Measurements from ENCODE around the gene ASB2.

The ASB2 gene

DNA sequence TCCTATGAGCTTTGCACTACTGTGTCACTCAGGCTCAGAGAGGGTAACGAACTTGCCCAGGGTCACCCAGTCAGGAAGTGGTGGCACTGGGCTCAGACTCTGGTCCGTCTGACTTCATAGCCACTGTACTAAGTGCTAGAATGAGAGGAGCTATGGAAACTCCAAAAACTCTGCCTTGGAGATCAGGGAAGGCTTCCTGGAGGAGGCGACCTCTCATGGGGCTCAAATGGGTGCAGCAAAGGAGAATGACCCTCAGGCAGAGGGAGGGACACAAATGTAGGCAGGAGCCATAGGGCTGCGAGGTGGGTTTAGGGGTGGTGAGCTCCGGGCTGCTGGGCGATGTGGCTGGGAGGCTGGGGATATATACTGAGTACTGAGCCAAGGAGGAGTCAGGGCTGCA, 23.9 kb upstream of the ASB2 start:
- no peak for DNase-seq (ENCODE audit: low read depth, low spot score)

DNA sequence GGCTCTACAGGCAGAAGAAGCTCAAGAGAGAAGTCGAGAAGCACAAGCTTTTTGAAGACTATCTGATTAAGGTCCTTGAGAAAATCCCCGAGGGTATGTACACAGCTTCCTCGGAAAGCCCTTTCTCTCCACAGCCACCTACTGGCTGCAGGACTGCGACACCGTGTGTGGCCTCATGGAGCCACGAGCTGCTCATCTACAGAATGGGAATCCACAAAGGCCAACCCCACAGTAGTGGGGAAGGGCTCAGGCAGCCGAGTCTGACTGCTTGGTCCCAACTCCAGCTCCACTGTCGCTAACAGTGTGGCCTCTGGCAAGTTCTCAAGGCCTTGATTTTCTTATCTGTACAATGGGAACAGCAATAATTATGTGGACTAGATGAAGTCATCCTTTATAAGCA, 23.2 kb upstream of the ASB2 start:
- DNase-seq (ENCODE audit: low read depth, low spot score): no peak

DNA sequence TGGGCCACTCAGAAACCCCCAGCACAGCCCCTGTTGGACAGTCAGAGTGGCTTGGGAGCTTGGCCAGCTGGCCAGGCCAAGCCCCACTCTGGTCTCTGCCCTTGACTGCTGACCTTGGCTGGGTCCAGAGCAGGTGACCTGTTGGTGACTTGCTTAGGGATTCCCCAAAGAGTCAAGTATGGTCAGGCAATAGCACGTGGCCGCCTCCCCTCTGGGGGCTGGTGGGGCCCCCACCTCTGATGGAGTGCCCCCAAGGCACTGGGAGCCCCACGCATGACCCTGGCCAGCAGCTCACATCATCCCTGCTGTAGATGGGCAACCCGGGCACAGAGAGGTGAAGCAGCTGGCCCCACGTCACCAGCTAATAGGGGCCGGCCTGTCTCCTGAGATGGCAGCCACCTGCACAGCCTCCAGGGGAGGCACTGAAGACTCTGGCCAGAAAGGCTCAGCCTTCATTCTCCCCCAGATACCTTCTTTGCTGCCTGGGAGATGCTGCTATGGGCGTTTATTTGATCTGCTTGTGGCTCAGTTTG, 22.6 kb upstream of the ASB2 start:
- no peak for DNase-seq (ENCODE audit: low read depth, low spot score)

DNA sequence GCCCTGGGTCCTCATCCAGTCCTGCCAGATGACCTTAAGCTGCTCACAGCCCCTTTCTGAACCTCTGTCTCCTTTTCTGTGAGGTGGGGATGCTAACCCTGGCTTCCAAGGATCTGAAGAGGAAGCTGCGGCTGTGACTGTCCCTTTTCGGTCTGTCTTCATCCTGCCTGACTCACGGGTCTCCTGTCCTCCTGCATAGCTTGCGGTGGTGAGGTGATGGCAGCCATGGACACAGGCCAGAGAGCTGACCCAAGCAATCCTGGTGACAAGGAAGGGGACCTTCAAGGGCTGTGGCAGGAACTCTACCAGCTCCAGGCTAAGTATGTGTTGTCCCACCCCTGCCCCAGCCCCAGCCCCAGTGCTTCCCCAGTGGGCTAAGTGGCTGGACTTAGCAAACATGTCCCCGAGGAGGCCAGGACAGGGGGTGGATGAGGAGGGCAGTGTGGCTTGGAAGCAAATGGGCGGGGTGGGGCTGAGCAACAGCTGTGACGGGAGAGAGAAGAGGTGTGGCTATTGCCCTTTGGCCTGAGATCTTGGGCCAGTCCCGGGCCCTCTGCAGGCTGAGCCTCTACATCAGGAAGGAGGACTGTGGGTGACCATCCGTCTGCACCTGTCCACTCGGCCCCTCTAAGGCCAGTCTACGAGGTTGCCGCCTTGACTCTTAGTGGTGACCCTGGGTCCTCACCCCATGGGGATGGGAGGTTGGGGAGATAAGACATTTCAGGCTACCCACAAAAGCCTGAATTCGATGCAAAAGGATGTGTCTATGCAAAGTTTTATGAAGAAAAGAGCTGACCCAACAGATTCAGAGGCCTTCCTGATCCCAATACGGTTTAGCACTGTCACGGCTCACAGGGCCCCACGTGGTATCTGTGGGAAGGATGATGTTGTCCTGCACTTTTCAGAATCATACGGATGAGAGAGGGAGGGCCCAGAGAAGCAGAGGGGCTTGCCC, 21.8 kb upstream of the ASB2 start:
- DNase-seq (ENCODE audit: low read depth, low spot score): no peak

DNA sequence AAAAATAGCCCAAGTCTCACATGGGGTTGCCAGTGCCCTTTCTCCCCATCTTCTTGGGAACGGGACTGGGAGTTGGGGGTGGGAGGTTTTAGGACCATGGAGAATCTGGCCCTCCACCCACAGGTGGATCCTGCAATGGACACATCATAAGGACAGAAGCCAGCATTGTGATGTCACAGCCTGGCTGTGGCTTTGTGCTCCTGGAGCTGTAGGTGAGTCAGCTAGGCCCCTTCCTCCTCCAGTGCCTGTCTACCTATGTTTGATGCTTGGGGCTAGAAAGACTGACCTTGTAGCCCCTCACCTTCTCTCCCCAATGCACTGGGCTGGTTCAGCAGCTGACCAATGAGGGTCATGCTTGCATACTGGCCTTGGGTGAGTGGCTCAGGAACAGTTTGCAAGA, 20.7 kb upstream of the ASB2 start, which contains the start of gene CCDC197:
CCDC197 (plus strand) TSS at position 220 of the 400 bp plus-strand sequence. CDS start 831 bp downstream, outside the sequence.
- DNase-seq (ENCODE audit: low read depth, low spot score): no peak

DNA sequence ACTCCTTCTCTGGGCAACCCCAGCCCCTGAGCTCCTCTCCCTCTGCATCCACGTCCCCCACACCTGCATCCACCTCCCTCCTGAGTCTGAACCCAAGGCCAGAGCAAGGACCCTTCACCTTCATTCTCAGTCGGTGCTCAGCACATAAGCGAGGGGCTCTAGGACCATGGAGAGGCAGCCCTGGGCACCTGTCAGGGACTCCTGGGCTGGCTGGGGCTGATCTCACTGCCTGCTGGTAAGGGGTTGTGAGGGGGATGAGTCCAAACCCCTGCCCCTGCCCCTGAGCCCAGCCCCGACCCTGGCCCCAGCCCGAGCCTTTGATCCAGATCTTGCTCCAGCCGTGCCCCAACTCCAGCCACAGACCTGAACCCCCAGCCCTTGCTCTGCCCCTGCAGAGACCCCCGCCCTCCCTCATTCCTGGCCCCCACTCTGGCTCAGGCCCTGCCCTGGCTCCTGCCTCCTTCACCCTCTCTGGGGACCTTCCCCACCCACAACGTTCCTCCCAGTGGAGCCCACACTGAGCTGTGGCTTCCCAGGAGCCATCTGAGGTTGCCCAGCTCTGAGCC, 19.8 kb upstream of the ASB2 start:
- no peak for DNase-seq (ENCODE audit: low read depth, low spot score)

DNA sequence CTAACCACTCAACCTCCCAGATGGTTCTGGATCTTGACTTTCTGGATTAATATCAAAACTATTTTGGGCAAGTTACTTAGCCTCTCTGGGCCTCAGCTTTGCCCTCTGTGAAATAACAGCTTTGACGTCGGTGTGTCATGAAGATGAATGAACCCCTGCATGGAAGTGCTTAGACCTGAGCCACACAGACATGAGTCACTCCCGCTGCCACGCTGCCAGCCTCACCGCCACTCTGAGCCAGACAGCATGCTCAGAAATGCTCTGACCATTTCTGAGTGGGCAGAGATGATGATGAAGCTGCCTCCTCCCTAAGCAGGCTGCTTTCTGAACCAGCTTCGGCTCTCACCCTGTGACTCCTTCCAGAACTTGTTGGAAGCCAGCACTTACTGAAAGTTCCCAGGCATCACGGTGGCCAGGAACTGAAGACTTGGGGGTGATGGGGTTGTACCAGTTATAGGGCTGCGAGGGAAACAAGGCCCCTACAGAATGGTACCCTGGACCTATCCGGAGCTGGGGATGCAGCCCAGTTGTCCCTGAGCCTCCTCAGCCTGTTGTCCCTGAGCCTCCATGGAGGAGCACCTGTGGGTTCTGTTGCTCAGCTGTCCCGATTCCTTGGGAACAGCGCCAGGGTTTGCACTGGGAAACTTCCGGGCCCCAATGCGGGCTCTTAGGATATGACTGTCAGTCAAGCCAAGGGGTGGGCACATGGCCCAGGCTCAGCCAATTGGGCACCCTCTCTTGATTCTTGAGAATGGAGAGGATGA, 18.7 kb upstream of the ASB2 start:
- no peak for DNase-seq (ENCODE audit: low read depth, low spot score)

DNA sequence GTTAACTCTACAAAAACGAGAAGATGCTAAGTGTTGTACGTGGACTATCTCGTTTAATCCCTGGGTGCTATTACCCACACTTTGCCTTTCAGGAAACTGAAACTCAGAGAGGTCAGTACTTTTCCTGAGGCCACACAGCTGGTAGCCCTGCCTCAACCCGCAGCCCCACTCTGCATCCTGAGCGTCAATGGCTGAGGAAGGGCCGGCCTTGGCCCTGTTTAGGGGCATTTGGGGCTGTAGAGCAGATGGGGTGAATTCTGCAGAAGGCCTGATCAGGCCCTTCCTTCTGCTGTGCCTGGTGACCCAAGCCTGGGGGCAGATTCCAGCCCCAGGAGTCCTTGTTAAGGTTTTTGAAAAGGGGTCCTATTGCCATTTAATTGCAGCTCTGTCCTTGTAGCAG, 17.0 kb upstream of the ASB2 start:
- DNase-seq (ENCODE audit: low read depth, low spot score): no peak

DNA sequence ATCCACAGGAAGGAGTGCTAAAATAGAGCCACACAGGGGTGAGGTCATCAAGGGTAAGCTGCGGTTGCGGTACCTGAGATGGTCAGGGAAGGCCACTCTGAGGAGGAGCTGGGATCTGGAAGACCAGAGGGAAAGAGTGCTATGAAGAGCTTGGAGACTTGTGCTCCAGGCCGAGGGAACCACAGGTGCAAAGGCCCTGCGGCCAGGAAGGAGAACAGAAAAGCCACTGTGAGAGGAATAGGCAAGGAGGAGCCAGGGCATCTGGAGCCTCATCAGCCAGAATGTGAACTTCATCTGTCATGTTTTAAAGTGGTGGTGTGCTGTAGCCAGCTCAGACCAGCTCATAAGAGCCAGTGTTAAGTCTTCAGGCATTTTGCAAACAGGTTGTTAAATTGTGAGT, 15.3 kb upstream of the ASB2 start:
- no peak for DNase-seq (ENCODE audit: low read depth, low spot score)

DNA sequence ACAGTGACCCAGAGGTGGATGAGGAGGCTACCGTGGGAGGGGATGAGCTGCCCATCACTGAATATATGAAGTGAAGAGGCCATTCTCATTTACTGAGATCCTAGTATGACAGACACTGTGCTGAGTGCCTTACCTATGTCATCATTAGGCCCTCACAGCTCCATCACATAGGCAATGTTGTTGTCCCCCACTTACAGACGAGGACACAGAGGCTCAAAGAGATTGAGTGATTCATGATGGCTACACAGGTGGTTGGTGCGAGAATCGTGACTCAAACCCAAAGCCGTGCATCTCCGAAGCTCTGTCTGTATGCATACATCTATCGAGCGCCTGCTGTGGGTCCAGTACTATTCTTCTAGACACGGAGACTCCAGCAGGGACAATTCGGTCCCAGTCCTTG, 14.8 kb upstream of the ASB2 start:
- DNase-seq (ENCODE audit: low read depth, low spot score): no peak

DNA sequence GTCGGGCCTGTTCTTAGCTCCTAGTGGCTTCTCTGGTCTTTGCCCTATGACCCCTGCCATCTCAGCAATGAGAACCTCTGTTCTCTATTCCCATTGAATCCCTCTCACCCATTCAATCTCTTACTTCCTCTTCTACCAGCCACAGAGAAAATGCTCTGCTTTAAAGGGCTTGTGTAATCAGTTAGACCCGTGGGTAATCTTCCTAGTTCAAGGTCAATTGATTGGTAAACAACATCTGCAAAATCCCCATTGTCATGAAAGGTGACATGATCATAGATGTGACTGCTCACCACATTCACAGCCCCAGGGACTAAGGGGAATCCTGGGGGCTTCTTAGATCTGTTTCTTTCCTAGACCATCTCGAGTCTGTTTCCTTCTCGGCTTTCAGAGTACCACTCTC, 13.6 kb upstream of the ASB2 start:
- no peak for DNase-seq (ENCODE audit: low read depth, low spot score)

DNA sequence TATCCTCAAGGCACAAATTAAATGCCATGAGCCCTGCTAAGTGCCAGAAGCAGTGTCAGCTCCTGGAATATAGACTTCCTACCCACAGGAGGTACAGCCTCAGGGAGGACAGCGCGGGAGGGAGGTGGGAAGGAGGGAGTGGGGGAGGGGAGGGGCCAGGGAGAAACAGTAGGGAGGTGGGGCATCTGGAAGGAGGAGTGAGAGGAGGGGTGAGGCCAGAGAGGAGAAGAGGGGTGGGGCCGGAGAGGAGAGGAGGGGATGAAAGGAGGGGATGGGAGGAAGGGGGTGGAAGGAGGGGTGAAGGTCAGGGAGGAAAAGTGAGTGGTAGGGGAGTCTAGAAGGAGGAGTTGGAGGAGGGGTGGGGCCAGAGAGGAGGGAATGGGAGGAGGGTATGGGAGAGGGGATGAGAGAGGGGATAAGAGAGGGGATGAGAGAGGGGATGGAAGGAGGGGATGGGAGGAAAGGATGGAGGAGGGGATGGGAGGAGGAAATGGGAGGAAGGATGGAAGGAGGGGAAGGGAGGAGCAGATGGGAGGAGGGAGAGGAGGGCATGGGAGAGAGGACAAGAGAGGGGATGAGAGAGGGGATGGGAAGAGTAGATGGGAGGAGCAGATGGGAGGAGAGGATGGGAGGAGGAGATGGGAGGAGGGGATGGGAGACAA, 11.6 kb upstream of the ASB2 start:
- DNase-seq (ENCODE audit: low read depth, low spot score): no peak

DNA sequence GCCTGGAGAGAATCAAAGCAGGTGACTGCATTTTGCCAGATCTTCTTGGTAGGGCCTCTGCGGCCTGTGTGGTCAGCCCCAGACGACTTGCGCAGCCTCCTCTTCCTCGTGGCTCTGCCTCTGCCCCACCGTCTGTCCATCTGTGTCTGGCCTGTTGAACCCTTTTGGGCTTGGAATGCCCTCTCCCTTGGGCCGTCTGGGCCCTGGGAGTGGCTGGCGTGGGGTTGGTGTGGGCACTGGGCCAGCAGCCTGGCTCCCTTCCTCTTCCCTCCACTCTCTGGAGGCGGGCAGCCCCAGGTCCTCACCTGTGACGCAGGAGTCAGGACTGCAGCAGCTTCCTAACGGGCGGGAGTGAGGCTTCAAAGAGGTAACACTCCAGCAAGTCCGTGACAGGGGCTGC, 11.0 kb upstream of the ASB2 start:
- no peak for DNase-seq (ENCODE audit: low read depth, low spot score)

DNA sequence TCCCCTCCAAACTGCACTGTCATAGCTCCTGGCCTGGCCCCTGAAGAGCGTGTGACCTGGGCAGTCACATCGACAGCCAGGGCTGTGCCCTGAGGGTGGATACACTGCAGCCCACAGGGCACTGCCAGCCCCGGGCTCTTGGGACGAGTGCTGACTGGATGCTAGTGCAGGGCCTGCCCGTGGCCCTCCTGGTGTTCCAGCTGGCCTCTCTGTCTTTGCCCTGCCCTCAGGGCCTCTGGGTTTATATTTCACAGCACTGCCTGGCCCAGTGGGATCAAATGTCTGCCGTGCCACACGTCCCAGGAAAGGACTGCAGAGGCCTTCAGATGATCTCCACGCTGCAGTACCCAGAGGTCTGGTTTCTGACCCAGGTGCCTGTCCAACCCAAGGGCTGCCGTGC, 10.6 kb upstream of the ASB2 start:
- no peak for DNase-seq (ENCODE audit: low read depth, low spot score)

DNA sequence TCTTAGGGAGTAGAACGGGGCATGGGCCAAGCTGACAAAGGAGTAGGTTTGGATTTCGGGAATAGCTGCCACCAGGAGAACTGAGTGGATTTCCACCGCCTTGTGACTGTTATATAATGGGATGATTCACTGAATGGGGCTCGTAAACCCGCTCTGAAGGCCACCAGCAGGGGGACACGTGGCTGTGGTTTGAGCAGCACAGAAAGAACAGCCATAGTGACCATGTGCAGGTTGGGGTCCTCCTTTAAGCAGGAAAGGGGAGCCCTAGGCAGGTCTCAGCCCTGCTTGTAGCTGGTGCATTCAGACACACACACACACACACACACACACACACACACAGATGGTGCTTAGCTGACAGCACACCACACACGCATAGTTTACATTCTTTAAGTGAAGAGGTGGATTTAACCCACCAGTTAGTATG, 8.6 kb upstream of the ASB2 start:
- DNase-seq (ENCODE audit: low read depth, low spot score): no peak

DNA sequence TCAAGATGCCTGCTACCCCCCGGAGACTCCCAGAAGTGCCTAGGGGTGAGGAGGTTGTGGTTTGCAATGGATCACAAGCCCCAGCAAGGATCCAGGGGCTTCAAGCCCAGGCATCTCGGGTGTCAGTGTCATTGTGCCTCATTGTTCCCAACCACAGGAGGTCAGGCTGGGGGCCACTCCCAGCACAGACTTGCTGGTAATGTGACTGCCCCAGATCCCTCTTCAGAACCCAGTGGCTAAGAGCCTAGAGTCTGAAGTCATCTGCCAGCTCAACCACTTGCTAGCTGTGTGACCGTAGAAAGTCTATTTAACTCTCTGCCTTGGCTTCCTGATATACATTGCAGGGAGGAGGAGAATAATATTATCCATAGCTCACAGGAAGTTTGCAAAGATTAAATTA, 7.7 kb upstream of the ASB2 start:
- no peak for DNase-seq (ENCODE audit: low read depth, low spot score)

DNA sequence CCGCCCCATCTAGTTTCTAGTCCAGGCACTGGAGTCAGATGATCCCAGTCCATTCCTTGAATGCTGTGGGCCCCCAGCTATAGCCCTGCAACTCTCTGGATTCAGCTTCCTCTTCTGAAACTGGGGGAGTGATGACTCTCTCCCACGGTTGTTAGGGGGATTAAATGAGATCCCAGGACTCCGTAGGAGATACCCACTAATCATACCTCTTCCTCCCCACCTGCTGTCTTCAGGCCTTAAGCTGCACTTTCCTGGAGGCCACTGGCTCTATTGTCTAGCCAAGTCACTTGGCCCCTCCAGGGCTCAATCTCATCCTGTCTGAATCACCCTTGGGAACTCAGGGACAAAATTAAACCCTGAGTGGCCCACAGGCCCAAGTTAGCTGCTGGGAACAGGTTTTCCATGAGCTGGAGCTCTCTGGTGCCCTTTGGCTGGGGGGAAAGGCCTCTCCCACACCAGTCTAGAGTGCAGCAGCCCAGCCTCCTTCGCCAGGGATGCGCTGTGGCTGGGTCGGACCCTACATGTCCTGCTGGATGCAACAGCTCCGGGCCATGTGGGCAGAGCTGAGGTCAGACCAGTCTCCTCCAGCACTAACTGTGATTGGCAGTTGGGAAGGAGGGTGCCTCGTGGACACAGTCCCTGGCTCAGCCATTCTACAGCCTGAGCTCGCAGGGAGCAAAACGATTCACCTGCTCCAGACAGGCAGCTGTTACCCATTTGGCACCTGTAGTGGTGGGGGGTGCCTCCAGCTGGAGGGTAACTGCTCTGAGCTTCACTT, 6.0 kb upstream of the ASB2 start:
- no peak for DNase-seq (ENCODE audit: low read depth, low spot score)

DNA sequence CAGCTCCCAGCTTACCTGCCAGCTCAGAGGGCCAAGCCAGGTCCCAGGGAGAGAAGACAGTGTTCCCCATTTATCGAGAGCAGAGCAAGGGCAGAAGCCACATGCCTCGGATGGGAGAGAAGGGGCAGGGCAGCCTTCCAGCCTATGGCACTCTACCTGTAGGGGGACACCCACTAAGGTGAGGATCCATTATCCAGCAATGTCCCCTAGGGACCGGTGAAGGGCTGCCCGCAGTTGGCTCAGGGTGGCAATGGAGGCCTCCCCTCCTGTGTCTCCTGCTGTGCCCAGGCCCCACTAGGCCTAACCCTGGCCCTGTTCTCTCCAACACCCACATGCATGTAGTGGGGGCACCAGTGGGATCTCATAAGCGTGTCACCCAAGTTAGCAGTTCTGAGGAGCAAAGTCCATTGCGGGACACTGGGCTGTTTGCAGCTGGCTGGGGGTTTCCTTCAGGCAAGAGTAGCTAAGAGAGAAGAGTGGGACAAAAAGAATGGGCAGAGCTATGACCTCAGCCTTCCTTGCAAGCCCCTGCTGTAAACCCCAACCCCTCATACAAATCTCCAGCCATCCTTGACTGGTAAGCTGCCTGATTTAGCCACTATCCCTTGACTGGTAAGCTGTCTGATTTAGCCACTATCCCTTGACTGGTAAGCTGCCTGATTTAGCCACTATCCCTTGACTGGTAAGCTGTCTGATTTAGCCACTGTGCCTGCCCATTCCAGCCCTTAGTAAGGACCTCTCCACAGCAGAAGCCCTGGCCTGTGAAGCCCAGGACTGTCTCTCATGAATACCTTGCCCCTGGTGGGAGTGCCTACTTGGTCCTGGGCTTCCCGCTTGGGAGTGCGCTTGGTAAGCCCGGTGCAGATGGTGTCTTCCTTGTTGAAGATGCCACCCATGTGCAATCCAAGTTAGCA, 5.2 kb upstream of the ASB2 start:
- no peak for DNase-seq (ENCODE audit: low read depth, low spot score)

DNA sequence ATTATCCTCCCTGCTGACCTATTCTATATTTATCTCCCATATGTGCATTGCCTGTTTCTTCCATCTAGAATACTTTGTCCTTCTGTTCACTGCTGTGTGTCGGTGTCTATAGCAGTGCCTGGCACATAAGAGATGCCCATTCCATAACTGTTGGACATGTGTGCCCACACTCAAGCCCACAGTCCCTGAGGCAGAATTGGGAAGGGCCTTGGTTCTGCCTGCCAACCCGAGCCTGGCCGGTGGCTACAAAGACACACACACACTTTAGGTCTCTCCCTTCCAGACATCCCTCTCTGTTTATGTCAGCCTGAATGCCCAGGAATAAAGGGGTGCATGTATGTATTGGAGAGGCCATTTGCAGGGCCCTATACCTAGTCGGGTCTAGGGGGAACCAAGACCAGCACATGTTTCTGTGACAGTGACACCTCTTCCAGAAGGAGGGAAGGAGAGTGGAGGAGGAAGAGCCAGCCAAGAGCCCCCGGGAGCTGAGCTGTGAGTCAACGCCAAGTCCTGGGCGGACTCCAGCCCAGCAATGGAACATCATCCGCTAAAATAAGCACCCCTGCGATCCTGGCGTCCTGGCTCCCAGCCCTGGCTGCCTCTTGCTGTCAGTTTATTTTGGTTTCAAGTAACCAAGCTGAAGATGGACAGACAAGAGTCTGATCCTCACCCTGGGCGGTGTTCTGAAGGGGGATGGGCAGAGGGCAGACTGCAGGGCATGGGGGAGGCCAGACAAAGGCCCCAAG, 4.3 kb upstream of the ASB2 start:
- peak; percentile 39 for DNase-seq (ENCODE audit: low read depth, low spot score)

All from smooth muscle cell of the brain vasculature (primary cell).